ENCODE measurements around the gene TRIM65. TPM values are rescaled to one million over a fixed set of nuclear protein-coding genes. Genes with fewer than 3 reads are reported as not detected.
A peak's percentile ranks its signal among the peaks of the same experiment; 100 is the strongest.

The TRIM65 gene
- total and polyA plus RNA-seq, 2 experiments from 2014 or later, result 16.8 to 31.5 TPM

GRCh38 chr17:75878174-75878998 lies 18.4 kb downstream of the TRIM65 start, which contains the start of gene TRIM47:
Gene TRIM47, minus strand, starts transcription at chr17:75878581. Its CDS starts 33 bp downstream, at chr17:75878548.
- Histone ChIP-seq H3K27ac (no peak within 1 kb of the TSS), H3K36me3 (no peaks in the 10 kb centered on the region), H3K27me3 (peaks cover 30% of the 10 kb centered on the region), H3K4me1 (ENCODE audit: low read depth) (peaks cover 3% of the 10 kb centered on the region), H3K9me3 (ENCODE audit: low read depth) (no peaks in the 10 kb centered on the region), H3K4me3 (peak within 1 kb of the TSS; percentile 12)
- peak; percentile 49 to 89 for DNase-seq (ENCODE audit: low read depth in 1 of 2, low spot score in 1 of 2)
- TF ChIP-seq, protein P1, sequence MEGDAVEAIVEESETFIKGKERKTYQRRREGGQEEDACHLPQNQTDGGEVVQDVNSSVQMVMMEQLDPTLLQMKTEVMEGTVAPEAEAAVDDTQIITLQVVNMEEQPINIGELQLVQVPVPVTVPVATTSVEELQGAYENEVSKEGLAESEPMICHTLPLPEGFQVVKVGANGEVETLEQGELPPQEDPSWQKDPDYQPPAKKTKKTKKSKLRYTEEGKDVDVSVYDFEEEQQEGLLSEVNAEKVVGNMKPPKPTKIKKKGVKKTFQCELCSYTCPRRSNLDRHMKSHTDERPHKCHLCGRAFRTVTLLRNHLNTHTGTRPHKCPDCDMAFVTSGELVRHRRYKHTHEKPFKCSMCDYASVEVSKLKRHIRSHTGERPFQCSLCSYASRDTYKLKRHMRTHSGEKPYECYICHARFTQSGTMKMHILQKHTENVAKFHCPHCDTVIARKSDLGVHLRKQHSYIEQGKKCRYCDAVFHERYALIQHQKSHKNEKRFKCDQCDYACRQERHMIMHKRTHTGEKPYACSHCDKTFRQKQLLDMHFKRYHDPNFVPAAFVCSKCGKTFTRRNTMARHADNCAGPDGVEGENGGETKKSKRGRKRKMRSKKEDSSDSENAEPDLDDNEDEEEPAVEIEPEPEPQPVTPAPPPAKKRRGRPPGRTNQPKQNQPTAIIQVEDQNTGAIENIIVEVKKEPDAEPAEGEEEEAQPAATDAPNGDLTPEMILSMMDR (IDR thresholded peaks at IDR 0.05; ENCODE audit: low read depth, low read length), result peak; percentile 23

GRCh38 chr17:75877752-75878173 lies 19.0 kb downstream of the TRIM65 start:
- peaks cover 30% of the 10 kb centered on the region for H3K27me3 ChIP-seq
- TF ChIP-seq, protein P1 (IDR thresholded peaks at IDR 0.05; ENCODE audit: low read depth, low read length), result peak; percentile 43
- peak overlapping the region; percentile 12 for H3K4me3 ChIP-seq
- DNase-seq (ENCODE audit: low read depth in 1 of 2, low spot score in 1 of 2), result peak; percentile 78 to 81
- no peaks in the 10 kb centered on the region for H3K9me3 ChIP-seq (ENCODE audit: low read depth)
- H3K27ac ChIP-seq, result no peak overlapping the region
- no peaks in the 10 kb centered on the region for H3K36me3 ChIP-seq
- peaks cover 9% of the 10 kb centered on the region for H3K4me1 ChIP-seq (ENCODE audit: low read depth)

GRCh38 chr17:75876938-75877751 lies 19.6 kb downstream of the TRIM65 start:
- TF ChIP-seq, protein P1 (IDR thresholded peaks at IDR 0.05; ENCODE audit: low read depth, low read length), result no peak
- Histone ChIP-seq H3K27me3 (peaks cover 30% of the 10 kb centered on the region), H3K9me3 (ENCODE audit: low read depth) (no peaks in the 10 kb centered on the region), H3K4me1 (ENCODE audit: low read depth) (peaks cover 15% of the 10 kb centered on the region), H3K27ac (no peak overlapping the region), H3K36me3 (no peaks in the 10 kb centered on the region), H3K4me3 (peak overlapping the region; percentile 12)
- peak in 1 of 2 donors; percentile 97 for DNase-seq (ENCODE audit: low read depth in 1 of 2, low spot score in 1 of 2)

- no peak overlapping the region for H3K27ac ChIP-seq
- H3K36me3 ChIP-seq, result no peaks in the 10 kb centered on the region
- H3K27me3 ChIP-seq, result peaks cover 30% of the 10 kb centered on the region
- peaks cover 15% of the 10 kb centered on the region for H3K4me1 ChIP-seq (ENCODE audit: low read depth)
- no peak for DNase-seq (ENCODE audit: low read depth in 1 of 2, low spot score in 1 of 2)
- TF ChIP-seq, protein P1 (IDR thresholded peaks at IDR 0.05; ENCODE audit: low read depth, low read length), result peak; percentile 23
- H3K4me3 ChIP-seq, result no peak overlapping the region
- no peaks in the 10 kb centered on the region for H3K9me3 ChIP-seq (ENCODE audit: low read depth)
Measured at GRCh38 chr17:75876190-75876937, 20.4 kb downstream of the TRIM65 start.

DNA sequence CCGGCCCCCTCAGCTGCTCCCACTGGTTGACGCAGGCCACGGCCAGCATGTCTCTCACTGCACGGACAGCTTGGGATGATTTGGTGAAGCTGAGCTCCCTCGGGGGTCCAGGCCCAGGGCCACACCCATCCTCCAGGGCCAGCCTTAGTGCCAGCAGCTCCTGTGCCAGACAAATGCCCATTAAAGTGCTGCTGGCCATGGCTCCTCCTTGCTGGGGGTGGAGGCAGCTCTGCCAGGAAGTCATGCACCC lies 20.9 kb downstream of the TRIM65 start:
- DNase-seq (ENCODE audit: low read depth in 1 of 2, low spot score in 1 of 2), result no peak
- H3K4me1 ChIP-seq (ENCODE audit: low read depth), result peaks cover 15% of the 10 kb centered on the region
- H3K27ac ChIP-seq, result no peak overlapping the region
- TF ChIP-seq, protein P1 (IDR thresholded peaks at IDR 0.05; ENCODE audit: low read depth, low read length), result no peak
- H3K36me3 ChIP-seq, result no peaks in the 10 kb centered on the region
- H3K9me3 ChIP-seq (ENCODE audit: low read depth), result no peaks in the 10 kb centered on the region
- H3K27me3 ChIP-seq, result peaks cover 30% of the 10 kb centered on the region
- H3K4me3 ChIP-seq, result no peak overlapping the region

Measured in cardiac muscle cell (in vitro differentiated cells and primary cell).